GM21723 (cell line): ENCODE data around the gene RPS6KA2.

Experiments used
- ATAC-seq: cut with Tn5 transposase; IDR thresholded peaks from one replicate; pipeline ENCODE4 v1.9.1; 2021; ENCODE audit warnings: mild to moderate bottlenecking, moderate library complexity; ENCODE audit not compliant: unreplicated experiment

RPS6KA2 gene

DNA sequence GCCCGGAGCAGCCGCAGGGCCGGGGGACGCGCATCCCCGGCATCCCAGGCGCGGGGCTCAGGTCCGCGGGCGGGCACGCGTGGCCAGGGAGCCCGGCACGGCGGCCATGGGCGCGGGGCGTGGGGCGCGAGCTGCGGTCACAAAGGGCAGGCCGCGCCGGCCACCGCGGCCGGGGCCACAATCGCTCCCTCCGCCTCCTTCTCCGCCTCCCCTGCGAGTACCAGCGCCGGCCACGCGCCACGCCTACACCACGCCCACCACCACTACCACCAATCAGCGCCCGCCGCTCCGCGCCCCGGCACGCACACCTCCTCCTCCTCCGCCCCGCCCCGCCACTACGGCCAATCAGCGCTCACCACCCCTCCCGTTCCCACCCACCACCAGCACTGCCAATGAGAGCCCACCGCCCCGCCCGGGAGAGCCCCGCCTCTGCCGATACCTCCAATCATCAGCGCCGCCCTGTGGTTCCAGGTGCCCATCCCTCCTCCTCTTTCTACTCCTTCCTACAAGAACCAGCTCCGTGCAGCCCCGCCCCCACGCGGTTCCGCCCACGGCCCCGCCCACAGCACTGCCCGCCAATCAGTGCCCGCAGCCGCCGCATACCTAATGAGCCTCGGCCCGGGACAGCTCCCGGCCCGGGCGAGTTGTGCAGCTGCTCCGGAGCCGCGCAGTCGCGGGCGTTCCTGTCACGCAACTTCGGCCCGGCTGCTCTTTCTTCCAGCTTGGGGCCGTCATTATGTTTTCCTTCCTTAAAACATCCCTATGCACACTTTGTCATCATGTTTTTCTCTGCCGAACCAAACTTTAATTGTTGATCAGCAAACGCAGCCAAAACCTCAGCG, at the start of gene RPS6KA2:
Gene RPS6KA2 (minus strand): TSS at position 219 of the 842 bp plus-strand sequence. CDS start 232 bp downstream, outside the sequence.
- peak; percentile 91 for ATAC-seq

DNA sequence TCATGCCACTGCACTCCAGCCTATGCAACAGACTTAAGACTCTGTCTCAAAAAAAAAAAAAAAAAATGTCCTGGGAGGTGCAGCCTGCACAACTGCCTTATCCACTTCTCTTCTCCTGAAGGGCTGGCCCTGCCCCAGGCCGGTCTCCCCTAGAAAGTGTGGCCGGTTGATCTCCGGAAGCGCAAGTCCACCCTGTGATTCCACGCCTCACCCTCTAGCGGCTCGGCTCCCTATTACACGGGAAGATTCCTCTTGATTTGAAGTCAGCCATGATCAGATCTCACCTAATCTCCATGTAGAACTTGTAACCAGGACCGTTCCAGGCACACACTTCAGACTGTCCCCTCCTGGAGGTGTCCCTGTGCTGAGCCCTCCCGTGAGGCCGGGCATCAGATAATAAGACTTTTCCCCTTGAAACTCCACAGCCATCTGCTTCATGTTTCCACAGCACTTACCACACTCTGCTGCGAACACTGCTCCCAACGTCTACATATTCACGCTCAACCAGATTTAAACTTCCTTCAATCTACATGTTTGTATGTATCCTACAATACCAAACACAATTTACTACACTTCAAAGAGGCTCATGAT, 49.3 kb upstream of the RPS6KA2 start:
- no peak for ATAC-seq

DNA sequence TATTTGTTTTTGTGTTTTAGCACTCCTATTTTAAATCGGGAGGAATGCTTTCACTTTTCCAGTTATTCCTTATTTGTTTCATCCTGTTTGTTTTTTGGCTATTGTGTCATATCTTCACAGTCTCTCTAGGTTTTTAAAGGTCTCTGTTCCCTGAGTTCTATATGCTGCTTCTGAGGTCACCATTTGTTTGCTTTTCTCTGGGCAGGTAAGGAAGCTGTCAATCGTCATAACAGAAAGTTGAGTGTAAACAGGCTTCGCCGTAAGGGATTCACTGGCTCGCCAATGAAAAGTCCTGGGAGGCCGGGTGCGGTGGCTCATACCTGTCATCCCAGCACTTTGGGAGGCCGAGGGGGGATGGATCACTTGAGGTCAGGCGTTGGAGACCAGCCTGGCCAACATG, 48.7 kb upstream of the RPS6KA2 start:
- no peak for ATAC-seq

DNA sequence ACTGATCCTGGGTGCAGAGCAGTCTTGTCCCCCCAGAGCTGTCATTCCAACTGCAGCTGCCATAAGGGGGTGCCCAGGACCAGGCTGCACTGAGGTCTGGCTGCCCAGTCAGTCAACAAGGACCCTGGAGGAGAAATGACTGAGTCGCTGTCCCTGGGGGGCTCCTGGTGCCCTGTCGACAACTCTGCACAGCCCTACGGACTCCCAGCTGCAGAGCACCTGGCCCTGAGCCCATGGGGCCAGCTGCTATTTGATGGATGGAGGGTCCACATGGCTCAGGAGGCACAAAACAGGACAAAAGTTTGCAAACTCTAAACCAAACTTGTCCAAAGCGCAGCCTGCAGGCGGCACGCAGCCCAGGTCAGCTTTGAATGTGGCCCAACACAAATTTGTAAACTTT, 46.3 kb upstream of the RPS6KA2 start:
- ATAC-seq = no peak

DNA sequence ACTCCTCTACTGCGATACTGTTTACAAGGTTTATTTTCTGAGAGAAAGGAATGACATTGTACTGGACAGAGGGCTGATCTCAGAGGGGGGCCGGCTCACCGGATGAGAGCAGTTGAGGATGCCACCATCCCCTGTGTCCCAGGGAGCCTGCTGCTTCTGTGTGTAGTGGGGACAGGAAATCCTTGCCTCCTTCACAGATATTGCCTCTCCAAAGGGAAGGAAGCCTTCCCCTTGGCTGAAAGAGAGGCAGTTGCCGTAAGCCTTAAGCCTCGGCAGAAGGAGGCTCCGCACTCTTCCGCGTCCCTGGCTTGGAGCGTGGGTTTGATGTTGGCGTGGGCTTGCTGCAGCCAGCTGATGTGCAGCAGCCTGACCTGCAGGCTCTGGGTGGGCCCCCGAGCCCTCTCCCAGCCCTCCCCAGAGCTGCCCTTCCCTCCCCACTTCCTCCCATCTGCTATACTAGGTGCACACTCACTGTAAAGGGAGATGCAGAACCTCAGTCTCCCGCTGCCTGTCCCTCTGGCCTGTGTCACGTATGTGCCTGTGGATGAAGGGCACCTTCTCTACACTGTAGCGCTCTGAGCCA, 45.7 kb upstream of the RPS6KA2 start:
- no peak for ATAC-seq

DNA sequence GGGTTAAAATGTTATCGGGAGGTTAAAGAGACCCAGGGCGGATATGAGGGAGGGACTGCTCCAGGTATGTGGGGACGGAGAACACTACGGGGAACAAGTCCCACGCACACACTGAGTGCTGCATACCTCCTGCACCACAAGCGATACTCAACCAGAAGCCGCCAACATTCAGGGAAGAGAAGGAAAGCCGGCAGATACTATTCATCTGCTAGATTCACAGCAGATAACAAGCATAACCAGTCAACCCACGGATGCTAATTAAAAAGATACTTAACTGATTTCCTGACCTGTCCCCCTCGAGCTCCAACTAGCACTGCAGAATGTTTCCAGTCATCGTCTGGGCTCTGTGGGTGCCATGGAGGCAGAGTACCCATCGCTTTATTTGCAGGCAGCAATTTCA, 45.1 kb upstream of the RPS6KA2 start:
- no peak for ATAC-seq

DNA sequence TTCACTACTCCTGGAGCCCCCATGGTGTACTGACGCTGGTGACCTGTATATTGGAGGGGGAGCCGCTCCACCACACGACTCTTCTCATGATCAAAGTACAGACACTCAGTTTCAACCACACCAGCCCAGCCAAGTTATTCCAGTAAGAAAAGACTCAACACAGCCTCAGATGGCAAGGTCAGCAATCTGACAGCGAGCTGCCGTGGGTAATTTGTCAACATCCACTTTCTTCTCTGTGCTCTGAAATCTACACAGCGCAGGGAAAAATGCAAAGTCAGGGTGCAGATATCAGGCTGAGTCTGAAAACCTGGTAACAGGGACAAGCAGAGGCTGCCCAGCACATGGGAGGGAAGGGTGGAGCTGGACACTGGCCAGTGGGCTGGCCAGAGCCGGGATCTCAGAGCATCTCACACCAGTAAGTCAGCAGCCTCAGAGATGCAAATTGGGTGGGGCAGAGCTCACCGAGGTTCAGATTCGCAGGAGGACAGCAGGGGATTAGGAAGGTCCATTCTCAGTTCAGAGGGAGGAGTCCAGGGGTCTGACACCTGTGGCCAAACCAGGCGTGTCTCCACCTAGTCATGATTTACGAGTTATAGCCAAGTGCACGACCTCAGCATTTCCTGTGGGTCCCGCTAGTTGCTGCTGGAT, 44.5 kb upstream of the RPS6KA2 start:
- no peak for ATAC-seq

DNA sequence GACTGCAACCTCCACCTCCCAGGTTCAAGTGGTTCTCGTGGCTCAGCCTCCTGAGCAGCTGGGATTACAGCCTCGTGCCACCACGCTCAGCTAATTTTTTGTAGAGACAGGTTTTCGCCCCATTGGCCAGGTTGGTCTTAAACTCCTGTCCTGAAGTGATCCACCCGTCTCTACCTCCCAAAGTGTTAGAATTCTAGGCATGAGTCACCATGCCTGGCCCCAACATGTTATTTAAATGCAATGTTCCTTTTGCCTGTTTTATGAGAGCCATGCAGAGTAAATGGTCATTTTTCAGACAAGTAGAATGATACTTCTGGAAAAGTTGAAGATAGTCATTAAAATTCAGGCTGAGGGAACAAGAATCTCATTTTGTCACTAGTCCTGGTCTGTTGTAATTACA, 43.8 kb upstream of the RPS6KA2 start:
- ATAC-seq = no peak

DNA sequence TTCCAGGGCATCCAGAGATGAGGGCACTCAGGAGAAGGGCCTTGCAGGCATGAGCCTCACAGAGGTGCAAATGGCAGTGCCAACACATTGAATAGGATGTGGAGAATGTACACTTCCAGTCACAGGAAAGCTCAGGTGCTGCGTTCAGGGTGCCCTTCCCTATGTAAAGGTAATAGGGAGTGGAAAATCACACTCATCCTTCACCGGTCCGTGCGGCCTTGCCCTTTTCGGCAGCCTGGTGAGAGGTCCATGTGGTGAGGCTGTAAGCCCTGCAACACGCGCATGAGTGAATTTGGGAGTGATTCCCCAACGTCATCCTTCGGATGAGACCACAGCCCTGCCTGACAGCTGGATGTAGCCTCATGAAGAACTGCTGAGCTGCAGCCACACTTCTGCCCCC, 43.0 kb upstream of the RPS6KA2 start:
- no peak for ATAC-seq

DNA sequence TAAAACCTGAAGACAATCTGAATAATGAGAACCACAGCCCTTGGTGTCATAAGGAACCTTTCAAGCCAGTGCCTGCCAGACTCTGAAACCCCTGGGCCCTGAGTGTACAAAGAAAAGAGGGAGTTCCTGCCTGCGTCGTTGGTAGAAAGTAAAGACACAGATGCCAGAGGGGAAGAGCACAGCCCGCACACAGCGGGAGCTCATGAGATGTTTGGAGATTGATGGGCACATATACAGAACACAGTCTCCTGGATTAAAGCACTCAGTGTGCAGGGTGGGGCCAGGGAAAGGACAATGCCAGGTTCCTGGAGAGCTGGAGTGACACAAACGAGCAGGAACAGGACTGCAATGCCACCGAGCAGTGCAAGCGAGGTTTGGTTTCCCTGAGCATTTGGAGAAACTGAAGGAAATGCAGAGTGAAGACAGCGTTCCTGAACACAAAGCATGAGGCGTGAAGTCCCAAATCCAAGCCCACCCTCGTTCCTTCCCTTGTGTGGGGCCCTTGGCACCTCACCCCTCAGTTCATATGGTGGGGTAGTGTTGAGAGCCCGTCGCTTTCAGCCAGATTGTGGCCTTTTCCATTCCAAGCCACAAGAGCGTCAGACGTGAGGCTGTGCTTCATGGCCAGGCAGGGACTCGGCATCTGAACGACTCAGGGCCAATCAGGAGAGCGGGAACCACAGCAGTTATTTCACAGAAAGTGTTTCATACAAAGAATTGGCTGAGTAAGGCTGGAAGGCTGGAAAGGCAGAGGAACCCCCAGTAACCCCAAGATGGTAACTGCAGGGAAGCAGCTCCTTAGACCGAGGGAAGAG, 41.0 kb upstream of the RPS6KA2 start:
- no peak for ATAC-seq

DNA sequence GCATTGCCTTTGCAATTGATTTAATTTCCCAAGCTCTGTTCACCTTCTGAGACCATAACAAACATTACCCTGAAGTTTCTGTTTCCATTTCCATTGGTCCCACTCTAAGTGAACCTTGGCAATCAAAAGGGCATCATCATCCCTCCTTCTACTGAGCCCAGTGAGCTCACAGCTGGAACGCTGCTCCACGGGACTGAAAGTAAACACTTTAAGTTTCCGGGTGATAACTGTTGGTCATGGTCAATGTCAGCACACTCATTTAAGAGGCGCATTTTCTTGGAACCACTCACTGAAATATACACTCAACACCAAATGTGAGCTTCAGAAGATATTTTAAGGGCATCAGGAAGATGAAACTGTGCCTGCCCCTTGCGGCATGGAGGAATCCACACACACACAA, 37.1 kb upstream of the RPS6KA2 start:
- ATAC-seq = no peak

DNA sequence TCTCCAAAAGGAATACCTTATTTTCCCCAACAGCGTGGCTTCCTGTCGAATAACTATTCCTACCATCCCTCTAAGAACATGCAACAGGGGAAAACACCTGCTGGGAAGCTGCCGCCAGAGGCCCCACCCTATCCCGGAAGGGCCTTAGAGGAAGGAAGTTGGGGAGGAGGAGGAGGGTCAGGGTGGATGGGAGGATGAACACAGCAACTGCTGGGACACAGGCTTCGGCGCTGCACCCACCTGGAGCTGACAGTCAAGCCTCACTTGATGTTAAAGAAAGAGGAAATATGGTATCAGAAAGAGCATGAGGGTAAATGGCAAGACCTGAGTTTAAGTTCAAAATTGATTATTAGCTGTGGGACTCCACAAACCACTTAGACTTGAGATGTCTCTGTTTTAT, 36.5 kb upstream of the RPS6KA2 start:
- no peak for ATAC-seq

DNA sequence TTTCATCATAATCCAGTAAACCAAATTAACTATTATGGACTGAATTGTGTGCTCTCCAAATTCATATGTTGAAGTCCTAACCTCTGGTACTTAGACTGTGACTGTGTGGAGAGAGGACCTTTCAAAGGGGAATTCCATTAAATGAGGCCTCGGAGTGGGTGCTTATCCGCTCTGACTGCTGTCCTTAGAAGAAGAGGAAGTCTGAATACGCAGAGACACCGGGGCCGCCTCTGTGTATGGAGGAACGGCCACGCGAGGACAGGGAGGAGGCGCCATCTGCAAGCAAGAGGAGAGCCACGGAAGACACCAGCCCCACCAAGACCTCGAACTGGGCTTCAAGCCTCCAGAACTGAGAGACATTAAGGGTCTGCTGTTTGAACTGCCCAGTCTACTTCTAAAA, 35.6 kb upstream of the RPS6KA2 start:
- no peak for ATAC-seq

DNA sequence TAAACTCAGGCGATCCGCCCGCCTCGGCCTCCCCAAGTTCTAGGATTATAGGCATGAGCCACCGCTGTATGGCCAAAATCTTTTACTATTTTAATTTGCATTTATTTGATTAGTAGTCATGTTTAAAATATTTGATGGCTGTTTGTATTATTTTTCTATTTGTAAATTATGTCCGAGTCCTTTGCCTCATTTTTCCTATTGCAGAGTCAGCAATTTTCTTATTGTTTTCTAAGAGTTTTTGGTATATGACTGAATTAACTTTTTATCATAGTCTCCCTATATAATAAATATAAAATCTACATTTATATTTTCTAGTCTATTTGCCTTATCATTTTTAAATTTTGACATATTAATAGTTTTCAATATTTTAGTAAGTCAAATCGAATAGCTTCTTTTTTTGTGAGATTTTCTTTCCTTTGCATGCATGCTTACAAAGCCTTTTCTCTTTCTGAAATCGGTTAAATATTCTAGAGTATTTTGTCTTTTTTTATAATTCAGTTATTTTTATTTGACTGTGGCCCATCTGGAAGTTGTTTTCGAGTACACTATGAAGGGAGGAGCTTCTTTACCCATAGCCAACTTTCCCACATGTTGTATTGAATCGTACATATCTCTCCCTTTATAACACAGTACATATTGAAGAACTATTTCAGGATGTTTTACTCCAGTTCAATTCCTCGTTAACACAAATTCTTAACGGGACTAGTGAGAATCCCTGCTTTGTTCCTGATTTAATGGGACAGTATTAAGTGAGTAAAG, 34.5 kb upstream of the RPS6KA2 start:
- no peak for ATAC-seq

DNA sequence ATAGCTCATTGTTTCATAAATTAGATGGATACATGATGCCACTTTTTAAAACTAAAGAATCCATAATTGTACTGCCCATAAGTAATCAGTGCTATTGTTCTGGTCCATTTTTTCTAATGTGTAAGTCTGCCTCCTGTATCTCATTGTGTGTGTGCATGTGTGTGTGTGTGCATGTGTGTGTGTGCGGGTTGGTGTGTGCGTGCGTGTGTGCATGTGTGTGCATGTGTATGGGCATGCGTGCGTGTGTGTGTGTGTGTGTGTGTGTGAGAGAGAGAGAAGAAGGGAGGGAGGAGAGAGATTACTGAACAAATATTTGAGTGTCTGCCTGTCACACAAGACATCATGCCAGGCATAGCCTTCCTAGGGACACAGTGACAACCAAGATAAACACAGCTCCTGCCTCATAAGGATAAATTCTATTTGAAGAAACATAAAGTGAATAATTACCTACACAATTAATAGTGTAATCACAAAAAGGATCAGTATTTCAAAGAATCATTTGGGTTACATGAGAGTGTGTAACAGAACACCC, 33.2 kb upstream of the RPS6KA2 start:
- no peak for ATAC-seq

DNA sequence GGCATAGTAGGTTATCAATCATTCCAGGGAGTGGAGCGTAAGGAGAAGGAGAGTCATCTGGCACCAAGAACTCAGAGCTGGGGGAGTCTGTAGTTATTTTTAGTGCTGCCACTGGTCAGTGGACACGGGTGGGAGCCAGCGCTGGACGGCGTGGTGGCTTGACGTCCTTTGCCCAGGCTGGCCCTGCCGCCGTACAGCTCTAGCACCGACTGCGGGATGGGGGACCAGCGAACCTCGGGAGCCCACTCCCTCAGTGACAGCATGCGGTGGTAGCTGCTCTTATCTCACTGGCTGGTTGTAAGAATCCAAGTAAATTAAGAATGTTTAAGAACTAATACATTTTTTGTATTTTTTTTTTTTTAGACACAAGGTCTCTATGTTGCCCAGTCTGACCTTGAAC, 32.5 kb upstream of the RPS6KA2 start:
- ATAC-seq = no peak

DNA sequence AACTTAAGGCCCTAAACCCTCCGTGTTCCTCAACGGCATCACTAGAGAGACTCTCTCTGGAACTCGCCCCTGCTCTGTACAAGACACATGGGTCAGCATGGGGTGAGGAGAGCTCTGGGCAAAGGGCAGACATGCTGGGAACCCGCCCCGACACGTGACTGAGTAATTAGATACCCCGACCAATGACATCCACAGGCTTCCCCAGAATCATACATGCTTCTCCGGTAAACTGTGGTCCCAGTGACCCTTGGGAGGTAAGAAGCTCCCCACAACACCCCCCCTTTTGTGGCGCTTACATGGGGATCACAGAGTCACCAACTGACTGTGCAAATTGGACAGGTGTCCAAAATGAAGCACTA, 31.7 kb upstream of the RPS6KA2 start:
- no peak for ATAC-seq

DNA sequence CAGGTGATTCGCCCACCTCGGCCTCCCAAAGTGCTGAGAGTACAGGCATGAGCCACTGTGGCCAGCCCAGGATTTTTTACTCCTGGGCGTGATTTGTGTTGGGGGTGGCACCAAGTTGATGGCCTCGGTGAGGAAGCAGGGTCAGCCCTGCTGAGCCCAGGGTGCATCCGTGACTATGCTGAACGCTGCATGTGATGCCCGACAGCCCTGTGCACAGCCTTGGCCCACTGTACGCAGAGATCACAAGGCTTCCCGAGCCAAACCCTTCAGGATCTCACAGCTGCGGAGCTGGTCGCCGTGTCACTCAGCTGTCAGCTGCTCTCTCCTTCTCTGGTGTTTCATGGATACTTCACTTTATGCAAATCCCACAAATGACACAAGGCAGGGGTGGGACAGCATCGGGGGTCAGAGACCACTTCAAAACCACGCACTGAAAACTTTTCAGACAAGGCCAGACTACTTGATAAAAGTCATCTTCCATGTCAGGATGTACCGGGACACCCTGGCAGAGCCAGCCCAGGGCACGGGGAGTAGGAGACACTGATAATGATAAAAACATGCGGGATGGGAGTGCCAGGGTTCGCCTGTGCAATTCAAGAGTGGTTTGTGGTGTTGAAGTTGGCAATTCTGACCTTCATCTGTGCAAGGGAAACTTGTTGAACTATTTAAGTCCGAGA, 31.2 kb upstream of the RPS6KA2 start:
- no peak for ATAC-seq

DNA sequence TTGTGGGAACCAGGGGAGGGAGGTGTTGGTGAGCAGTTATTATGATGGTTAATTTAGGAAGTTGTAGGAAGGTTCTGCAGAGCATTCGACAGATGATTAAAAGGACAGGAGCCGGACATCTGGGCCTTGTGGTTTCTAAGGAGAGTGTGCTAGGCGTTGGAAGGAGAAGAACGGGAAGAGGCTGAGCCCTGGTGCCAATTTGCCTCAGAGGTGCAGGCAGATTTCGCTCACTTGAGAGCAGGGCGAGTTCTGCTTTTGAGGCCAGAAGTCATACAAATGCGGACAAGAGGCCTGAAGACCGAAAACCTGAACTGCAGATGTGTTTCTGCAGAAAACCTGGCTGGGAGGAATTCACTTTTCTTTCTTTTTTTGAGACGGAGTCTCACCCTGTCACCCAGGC, 30.5 kb upstream of the RPS6KA2 start:
- ATAC-seq = no peak
